Measurements from ENCODE around the gene CACNA2D3. TPM values are rescaled to one million over a fixed set of nuclear protein-coding genes. Genes with fewer than 3 reads are reported as not detected.
A peak's percentile ranks its signal among the peaks of the same experiment; 100 is the strongest.

CACNA2D3 gene
- total RNA-seq, 1 donor from 2014 or later: 7.0 TPM

GRCh38 chr3:54342676-54343075, 220.3 kb downstream of the CACNA2D3 start:
- ATAC-seq: no peak

DNA sequence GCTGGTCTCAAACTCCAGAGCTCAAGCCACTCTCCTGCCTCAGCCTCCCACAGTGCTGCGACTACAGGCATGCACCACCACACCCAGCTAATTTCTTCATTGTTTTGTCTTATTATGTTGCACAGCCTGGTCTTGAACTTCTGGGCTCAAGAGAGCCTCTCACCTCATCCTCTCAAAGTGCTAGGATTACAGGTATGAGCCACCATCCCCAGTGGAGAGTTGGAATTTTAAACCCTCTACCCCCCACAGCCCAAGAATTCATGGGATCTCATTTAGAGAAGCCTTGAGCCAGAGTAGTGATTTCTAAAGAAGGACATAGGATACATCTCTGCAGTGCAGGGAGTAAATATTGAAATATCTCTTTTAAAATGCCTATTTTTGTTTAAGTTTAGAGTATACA, 221.1 kb downstream of the CACNA2D3 start:
- no peak for ATAC-seq

DNA sequence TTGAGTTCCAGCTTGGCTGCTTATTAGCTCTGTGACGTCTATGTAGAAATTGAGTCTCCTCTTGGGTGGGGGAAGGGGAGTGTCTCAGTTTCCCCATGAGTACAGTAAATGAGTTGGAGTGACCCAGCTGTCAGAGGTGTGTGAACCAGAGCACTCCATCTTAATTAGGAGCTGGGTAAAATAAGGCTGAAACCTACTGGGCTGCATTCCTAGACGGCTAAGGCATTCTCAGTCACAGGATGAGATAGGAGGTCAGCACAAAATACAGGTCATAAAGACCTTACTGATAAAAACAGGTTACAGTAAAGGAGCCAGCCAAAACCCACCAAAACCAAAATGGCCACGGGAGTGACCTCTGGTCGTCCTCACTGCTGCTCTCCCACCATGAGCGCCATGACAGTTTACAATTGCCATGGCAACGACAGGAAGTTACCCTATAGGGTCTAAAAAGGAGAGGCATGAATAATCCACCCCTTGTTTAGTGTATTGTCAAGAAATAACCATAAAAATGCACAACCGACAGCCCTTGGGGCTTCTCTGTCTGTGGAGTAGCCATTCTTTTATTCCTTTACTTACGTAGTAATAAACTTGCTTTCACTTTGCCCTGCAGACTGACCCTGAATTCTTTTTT, 222.4 kb downstream of the CACNA2D3 start:
- ATAC-seq: no peak

GRCh38 chr3:54345847-54346375, 223.6 kb downstream of the CACNA2D3 start:
- no peak for ATAC-seq

GRCh38 chr3:54347060-54347459, 224.7 kb downstream of the CACNA2D3 start:
- no peak for ATAC-seq

DNA sequence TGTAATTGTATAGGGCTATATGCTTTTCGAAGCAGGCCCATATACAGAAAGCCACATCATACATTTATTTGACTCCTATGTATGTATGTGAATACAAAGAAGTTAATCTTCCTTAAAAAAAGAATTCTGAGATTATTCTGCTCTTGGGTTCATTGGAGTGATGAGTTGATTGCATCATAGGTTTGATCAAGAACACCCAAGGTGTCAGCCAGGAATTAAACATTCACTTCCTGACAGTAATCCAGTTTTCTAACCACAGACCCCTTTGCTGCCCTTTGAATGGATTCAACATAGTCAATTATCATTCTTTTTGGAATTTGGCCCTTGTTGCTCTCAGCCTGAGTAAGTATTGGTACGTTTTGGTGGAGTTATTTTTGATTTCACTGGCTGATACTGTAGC, 225.6 kb downstream of the CACNA2D3 start:
- ATAC-seq: no peak

GRCh38 chr3:54349231-54349652, 226.9 kb downstream of the CACNA2D3 start:
- ATAC-seq: no peak

DNA sequence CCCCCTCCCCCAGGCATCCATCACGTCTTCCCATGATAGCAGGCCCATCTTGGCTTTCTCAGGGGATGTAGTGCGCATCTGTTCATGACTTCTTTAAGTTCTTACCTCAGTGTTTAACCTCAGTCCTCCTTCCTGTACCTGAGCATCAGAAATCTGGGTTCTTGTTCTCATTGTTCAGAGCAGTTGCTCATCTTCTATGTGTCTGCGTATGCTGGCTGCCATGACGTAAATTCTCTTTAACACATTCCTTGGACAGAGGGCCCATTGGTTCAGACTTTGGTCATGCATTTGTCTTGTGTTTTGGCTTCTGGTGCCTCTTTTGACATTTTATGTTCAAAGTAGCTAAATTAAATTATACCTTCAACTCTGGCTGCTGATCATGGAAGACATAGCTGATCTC, 227.3 kb downstream of the CACNA2D3 start:
- no peak for ATAC-seq

GRCh38 chr3:54353546-54353945, 231.2 kb downstream of the CACNA2D3 start:
- no peak for ATAC-seq

DNA sequence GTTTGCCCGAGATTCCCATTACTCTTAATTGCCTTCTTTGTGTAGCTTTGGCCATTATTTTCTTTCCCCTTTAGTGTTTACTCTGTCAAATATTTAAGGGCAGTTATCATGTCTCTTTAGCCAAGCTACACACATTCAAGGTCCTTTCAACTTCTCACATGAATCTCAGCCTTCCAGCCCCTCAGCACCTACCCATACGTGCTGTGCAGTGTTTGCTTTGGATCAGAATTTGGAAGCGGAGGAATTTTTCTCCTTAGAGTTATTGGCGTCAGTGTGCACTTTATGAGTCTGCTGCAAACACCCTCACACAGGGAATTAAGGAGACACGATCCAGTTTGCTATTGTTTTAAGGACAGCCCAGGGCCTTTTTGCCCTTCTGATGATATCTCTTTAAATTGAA, 231.6 kb downstream of the CACNA2D3 start:
- no peak for ATAC-seq

DNA sequence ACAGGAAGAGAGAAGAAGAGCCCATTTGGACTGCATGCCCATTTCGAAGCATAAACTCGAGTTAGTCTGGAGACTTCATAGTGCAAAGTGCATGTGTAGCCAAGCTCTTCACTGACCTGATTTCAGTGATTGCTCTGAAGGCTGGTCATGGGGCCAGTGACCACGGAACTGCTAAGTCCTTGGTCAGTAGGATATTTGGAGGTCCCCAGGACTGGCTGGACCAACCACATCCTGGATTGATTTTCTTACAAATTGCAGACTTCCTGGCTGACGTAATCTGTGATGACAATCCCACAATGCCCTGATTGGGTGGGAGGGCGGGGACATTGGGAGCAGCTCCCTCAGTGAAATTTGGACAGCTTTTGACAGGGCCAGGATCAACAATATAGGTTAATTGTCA, 233.4 kb downstream of the CACNA2D3 start:
- ATAC-seq: no peak

GRCh38 chr3:54356261-54357045, 234.1 kb downstream of the CACNA2D3 start:
- ATAC-seq: peak; percentile 87

GRCh38 chr3:54357301-54357700, 234.9 kb downstream of the CACNA2D3 start:
- no peak for ATAC-seq

GRCh38 chr3:54358316-54358715, 236.0 kb downstream of the CACNA2D3 start:
- no peak for ATAC-seq

DNA sequence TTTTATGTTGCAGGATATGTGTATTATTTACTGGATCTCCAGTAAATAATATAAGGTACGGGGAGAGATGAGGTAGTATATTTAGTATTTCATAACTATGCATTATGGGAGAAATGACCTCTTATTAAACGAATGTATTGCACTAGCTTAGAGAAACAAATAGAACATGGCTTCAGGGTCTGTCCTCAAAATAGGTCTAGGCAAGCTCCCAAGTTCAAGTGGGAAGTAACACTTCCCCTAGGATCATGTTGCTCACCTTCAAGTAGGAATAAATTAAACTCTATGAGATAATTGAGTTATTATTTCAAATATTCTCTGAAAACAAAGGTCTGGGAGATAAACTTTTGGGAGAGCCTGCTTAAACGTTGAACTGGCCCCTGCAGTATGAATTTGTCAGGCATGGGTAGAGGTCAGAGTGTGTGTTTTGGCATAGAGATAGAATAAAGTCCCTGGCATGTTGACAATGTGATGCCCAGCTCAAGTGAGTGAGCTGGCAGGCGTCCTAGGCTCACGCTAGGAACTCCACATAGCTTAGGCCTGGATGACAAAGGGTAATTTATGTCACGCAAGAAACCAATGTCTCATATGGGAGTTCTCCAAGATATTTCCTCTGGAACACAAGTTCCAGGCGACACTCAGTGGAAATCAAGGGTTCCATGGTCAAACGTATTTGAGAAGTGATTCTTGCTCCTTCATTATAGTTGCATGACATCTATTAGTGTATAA, 236.8 kb downstream of the CACNA2D3 start:
- ATAC-seq: no peak

GRCh38 chr3:54360320-54360719, 238.0 kb downstream of the CACNA2D3 start:
- ATAC-seq: no peak

- ATAC-seq: no peak
Measured at GRCh38 chr3:54361746-54362283, 239.5 kb downstream of the CACNA2D3 start.

DNA sequence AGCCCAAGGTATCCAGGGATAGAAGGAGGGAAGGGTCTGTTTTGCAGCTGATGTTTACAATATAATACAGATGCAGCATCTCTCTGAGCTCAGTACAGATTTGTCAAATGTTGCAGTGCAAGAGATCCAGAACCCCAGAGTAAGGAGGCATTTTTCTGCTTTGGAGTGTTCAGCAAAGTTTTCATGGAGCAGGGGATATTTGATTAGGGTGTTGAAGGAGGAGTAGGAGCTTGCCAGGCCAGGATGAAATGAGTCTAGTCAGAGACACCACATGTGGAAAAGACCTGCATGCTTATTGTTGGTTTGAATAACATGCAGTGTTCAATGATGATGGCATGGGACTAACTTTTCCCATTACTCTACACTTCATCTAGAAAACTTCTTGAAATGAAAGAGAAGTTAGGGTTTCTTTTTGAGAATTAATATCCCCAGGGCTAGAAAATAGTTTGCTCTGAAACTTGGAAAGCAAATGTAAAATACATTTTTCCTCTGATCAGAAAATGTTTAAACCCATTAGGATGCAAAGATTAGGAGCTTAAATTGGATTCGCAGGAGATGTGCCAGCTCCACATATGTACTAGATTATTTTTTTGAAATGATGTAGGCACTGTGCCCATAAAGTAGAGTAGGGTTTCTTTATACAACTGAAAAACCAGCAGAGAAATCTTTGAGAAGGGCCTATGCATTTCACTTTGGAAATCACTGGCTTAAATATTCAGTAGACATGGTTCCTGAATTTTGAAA, 243.8 kb downstream of the CACNA2D3 start:
- ATAC-seq: no peak

GRCh38 chr3:54366839-54367238, 244.5 kb downstream of the CACNA2D3 start:
- no peak for ATAC-seq

DNA sequence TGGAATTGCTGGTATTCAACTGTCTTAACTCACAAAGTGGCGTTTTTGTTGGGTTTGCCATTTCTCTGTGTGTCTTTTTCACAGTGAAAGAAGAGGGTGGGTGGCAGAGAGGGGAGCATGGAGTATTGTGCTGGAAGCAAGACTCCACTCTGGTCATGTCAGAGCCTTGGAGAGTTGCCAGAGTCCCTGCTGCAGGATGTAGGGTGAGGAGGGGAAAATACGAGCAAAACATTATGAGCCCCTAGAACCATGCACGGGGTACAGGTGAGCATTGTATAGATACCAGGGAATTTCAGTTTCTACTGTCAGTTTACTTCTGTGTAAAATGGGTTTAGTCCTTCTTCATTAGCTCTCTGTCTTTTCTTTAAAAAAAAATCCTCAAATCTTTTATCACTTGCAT, 249.9 kb downstream of the CACNA2D3 start:
- no peak for ATAC-seq

DNA sequence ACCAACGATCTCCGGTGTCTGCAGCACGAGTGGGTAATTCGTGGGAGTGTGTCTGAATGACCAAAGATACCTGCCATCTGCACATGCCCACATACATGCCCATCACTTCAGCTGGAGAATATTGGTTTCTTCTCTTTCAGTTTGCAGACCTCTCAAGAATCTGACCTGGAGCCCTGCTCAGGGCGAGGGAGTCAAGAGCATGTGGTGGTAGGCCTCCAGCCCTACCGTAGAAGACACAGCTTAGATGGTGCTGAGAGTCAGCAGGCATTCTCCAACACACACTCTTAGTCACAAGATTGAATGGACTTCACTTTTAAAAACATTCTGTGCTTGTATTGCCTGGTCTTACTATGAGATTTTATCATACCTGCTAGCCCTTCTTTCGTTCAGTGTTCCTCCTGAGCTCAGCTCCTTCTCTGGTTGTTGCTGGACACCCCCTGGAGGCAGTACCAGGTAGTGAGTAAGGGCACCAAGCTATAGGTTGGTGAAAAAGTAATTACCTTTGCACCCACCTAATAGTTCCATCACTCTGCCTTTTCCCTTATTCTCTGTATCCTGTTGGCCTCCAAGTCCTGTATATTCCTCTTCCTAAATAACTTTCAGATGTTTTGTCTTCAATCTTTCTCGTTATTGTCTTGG, 252.0 kb downstream of the CACNA2D3 start:
- peak; percentile 58 for ATAC-seq
